Loucy (cell line): ENCODE data around the gene TMEM258.

Source experiments
- H2AFZ ChIP-seq: fragments of 200-600 bp; sonication (generic); 2 replicates; pipeline ENCODE4 v1.6.0; 2016; ENCODE audit warnings: antibody characterized with exemption, mild to moderate bottlenecking, low read length, moderate library complexity
- H3F3A ChIP-seq: fragments of 200-600 bp; 2 replicates; pipeline ENCODE4 v1.6.0; 2016; ENCODE audit warnings: antibody characterized with exemption, low read depth, mild to moderate bottlenecking
- H3K27me3 ChIP-seq: fragments of 200-600 bp; sonication (generic); 2 replicates; pipeline ENCODE4 v1.6.1; 2014; ENCODE audit warnings: low read length, mild to moderate bottlenecking; ENCODE audit not compliant: insufficient read depth, poor library complexity, severe bottlenecking
- H3K36me3 ChIP-seq: fragments of 200-600 bp; sonication (generic); 2 replicates; pipeline ENCODE4 v1.6.1; 2016; ENCODE audit warnings: low read length; ENCODE audit not compliant: insufficient read depth
- H3K4me1 ChIP-seq: fragments of 200-600 bp; sonication (generic); 2 replicates; pipeline ENCODE4 v1.5.1; 2014; ENCODE audit warnings: low read length, mild to moderate bottlenecking; ENCODE audit not compliant: insufficient read depth, poor library complexity, severe bottlenecking
- H3K4me2 ChIP-seq: fragments of 200-600 bp; sonication (generic); 2 replicates; pipeline ENCODE4 v1.6.0; 2014; ENCODE audit warnings: antibody characterized with exemption, low read length, low read depth, mild to moderate bottlenecking; ENCODE audit not compliant: poor library complexity, severe bottlenecking
- H3K4me3 ChIP-seq: fragments of 200-600 bp; sonication (generic); 2 replicates; pipeline ENCODE4 v1.5.1; 2014; ENCODE audit warnings: low read length, mild to moderate bottlenecking, mixed read lengths; ENCODE audit not compliant: poor library complexity, severe bottlenecking
- H3K79me2 ChIP-seq: fragments of 200-600 bp; sonication (generic); 2 replicates; pipeline ENCODE4 v1.6.1; 2014; ENCODE audit warnings: low read length; ENCODE audit not compliant: insufficient read depth
- H3K9ac ChIP-seq: fragments of 200-600 bp; sonication (generic); 2 replicates; pipeline ENCODE4 v1.6.0; 2014; ENCODE audit warnings: mild to moderate bottlenecking, low read depth, low read length, moderate library complexity; ENCODE audit not compliant: poor library complexity, severe bottlenecking
- H3K9me2 ChIP-seq: fragments of 200-600 bp; sonication (generic); replicated peaks from 2 replicates; pipeline ENCODE4 v1.6.1; 2016; ENCODE audit warnings: low read depth, low read length, mixed read lengths
- H3K9me3 ChIP-seq: fragments of 200-600 bp; sonication (generic); 2 replicates; pipeline ENCODE4 v1.6.1; 2014; ENCODE audit warnings: mild to moderate bottlenecking, antibody characterized with exemption, low read length, low read depth; ENCODE audit not compliant: insufficient read depth
- H4K20me1 ChIP-seq: fragments of 200-600 bp; sonication (generic); 2 replicates; pipeline ENCODE4 v1.6.0; 2014; ENCODE audit warnings: antibody characterized with exemption, low read length, mild to moderate bottlenecking; ENCODE audit not compliant: insufficient read depth, poor library complexity, severe bottlenecking
- CTCF ChIP-seq: fragments of 200-600 bp; sonication (generic); conservative IDR thresholded peaks from 2 replicates; pipeline ENCODE4 v1.5.1; 2014; ENCODE audit warnings: mild to moderate bottlenecking, antibody characterized with exemption, low read length
- EZH2phosphoT487 ChIP-seq: fragments of 200-600 bp; IDR thresholded peaks from 2 replicates; pipeline ENCODE4 v1.6.1; 2018; ENCODE audit warnings: antibody characterized with exemption, mild to moderate bottlenecking, moderate library complexity, borderline replicate concordance

The TMEM258 gene

DNA sequence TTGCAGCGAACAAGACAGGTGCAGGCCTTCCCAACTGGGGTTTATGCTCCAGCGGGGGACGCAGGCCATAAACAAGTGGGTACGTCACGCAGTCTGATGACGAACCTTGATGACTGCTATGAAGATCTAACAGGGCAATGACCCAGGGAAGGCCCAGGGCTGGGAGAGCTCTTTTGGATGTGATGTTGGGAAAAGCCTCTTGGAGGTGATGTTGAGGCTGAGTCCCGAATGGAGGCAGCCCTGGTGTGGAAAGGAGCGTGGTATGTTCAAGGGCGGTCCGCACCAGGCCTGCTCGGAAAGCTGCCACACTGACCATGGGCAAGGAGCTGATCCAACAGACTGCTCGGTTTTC, 41.5 kb upstream of the TMEM258 start:
- H3K9me2 ChIP-seq: no peaks in the 10 kb centered on the region
- H3K9ac ChIP-seq: peak overlapping the region; percentile 96
- peaks cover 6% of the 10 kb centered on the region for H3K27me3 ChIP-seq
- peaks cover 29% of the 10 kb centered on the region for H3F3A ChIP-seq
- peaks cover 72% of the 10 kb centered on the region for H3K4me1 ChIP-seq
- H3K9me3 ChIP-seq: no peaks in the 10 kb centered on the region
- peaks cover 91% of the 10 kb centered on the region for H3K79me2 ChIP-seq
- TF ChIP-seq CTCF (no peak), EZH2phosphoT487 (no peak)
- peak overlapping the region; percentile 84 for H3K4me3 ChIP-seq
- H4K20me1 ChIP-seq: peaks cover 48% of the 10 kb centered on the region
- H3K36me3 ChIP-seq: peaks cover 17% of the 10 kb centered on the region; the same call in 1 of the 2 replicates
- peak overlapping the region; percentile 95 for H3K4me2 ChIP-seq
- no peak overlapping the region for H2AFZ ChIP-seq

- no peaks in the 10 kb centered on the region for H3K9me3 ChIP-seq
- peaks cover 29% of the 10 kb centered on the region for H3F3A ChIP-seq
- H3K4me2 ChIP-seq: peak overlapping the region; percentile 95
- H3K4me3 ChIP-seq: peak overlapping the region; percentile 84
- H3K36me3 ChIP-seq: peaks cover 12% of the 10 kb centered on the region; the same call in 1 of the 2 replicates
- TF ChIP-seq CTCF: no peak
- no peak for TF ChIP-seq EZH2phosphoT487
- H3K4me1 ChIP-seq: peaks cover 72% of the 10 kb centered on the region
- no peaks in the 10 kb centered on the region for H3K9me2 ChIP-seq
- H3K79me2 ChIP-seq: peaks cover 91% of the 10 kb centered on the region
- peaks cover 8% of the 10 kb centered on the region for H3K27me3 ChIP-seq
- H3K9ac ChIP-seq: peak overlapping the region; percentile 96
- no peak overlapping the region for H2AFZ ChIP-seq
- peaks cover 51% of the 10 kb centered on the region for H4K20me1 ChIP-seq
Measured at GRCh38 chr11:61833471-61833870, 41.1 kb upstream of the TMEM258 start.

DNA sequence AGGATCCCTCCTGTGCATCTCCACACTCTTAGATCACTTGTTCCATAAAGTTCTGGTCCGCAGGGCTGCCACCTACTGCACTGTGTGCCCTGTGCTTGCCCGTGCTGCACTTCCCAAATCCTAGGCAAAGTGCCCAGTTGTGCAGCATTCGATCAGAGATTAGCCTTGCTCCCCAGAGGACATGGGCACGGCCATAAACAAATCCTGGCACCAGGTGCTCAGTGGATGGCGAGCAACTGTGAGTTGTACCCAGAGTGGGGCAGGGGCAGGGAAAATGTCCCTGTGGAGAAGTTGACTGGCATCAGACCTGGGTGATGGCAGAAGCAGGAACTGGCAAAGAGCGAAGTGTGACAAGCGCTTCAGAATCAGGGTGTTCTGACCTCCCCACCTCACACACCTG, 40.4 kb upstream of the TMEM258 start:
- TF ChIP-seq CTCF (no peak), EZH2phosphoT487 (no peak)
- H3K4me2 ChIP-seq: peak overlapping the region; percentile 95
- peaks cover 72% of the 10 kb centered on the region for H3K4me1 ChIP-seq
- H3K36me3 ChIP-seq: peaks cover 5% of the 10 kb centered on the region; the same call in 1 of the 2 replicates
- H3K79me2 ChIP-seq: peaks cover 91% of the 10 kb centered on the region
- H3K4me3 ChIP-seq: peak overlapping the region; percentile 84
- peaks cover 29% of the 10 kb centered on the region for H3F3A ChIP-seq
- peaks cover 12% of the 10 kb centered on the region for H3K27me3 ChIP-seq
- H4K20me1 ChIP-seq: peaks cover 54% of the 10 kb centered on the region
- H3K9me2 ChIP-seq: no peaks in the 10 kb centered on the region
- no peak overlapping the region for H2AFZ ChIP-seq
- H3K9me3 ChIP-seq: no peaks in the 10 kb centered on the region
- H3K9ac ChIP-seq: peak overlapping the region; percentile 96
